Stomach (tissue), 4 donors: ENCODE data around the gene MAP7D2.

Experiments used
- POLR2AphosphoS5 ChIP-seq, 3 donors: sonication (generic); formaldehyde crosslinking; IDR thresholded peaks; one replicate each; pipeline ENCODE4 v1.6.1; 2016; ENCODE audit warnings: antibody characterized with exemption in 3 of 3
- TF ChIP-seq, protein P1 (sequence below), 7 experiments: fragments of 450-650 bp in 4 of 7; fragments of 200-600 bp in 3 of 7; sonication (generic) in 3 of 7; IDR thresholded peaks; one replicate each; pipeline ENCODE4 v1.5.1; 2016 to 2019; ENCODE audit warnings: antibody characterized with exemption in 7 of 7, control low read depth in 2 of 7, mild to moderate bottlenecking in 1 of 7

GRCh38 chrX:20128670-20129069, 12.0 kb upstream of the MAP7D2 start:
- TF ChIP-seq, protein P1, sequence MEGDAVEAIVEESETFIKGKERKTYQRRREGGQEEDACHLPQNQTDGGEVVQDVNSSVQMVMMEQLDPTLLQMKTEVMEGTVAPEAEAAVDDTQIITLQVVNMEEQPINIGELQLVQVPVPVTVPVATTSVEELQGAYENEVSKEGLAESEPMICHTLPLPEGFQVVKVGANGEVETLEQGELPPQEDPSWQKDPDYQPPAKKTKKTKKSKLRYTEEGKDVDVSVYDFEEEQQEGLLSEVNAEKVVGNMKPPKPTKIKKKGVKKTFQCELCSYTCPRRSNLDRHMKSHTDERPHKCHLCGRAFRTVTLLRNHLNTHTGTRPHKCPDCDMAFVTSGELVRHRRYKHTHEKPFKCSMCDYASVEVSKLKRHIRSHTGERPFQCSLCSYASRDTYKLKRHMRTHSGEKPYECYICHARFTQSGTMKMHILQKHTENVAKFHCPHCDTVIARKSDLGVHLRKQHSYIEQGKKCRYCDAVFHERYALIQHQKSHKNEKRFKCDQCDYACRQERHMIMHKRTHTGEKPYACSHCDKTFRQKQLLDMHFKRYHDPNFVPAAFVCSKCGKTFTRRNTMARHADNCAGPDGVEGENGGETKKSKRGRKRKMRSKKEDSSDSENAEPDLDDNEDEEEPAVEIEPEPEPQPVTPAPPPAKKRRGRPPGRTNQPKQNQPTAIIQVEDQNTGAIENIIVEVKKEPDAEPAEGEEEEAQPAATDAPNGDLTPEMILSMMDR (IDR thresholded peaks at IDR 0.05) = no peak
- no peak for TF ChIP-seq POLR2AphosphoS5 (IDR thresholded peaks at IDR 0.05)
